Putamen (tissue), 1 donor: Measurements from ENCODE around the gene NOD2.

Source experiments
- DNase-seq: peaks from one replicate; pipeline ENCODE4 v3.0.0-alpha.2; 2016; ENCODE audit warnings: low spot score

The NOD2 gene

DNA sequence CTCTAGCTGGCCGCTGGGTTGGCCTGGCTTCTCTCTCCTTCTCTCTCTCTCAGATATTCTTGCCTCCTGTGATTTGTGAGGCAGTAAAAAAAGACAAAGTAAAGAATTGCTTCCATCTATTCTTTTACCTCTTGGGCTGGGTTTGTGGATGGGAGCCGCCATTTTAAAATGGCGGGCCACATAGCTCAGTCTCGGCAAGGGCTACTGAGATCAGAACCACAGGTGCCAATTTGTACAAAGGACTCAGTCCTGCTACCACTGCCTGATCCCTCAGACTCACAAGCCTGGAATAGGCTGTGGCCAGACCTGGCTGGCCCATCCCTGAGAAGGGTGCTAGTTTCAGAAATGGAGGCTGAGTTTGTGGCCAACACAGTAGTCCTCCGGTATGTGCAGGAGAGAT is 24.1 kb downstream of the NOD2 start:
- DNase-seq: no peak

DNA sequence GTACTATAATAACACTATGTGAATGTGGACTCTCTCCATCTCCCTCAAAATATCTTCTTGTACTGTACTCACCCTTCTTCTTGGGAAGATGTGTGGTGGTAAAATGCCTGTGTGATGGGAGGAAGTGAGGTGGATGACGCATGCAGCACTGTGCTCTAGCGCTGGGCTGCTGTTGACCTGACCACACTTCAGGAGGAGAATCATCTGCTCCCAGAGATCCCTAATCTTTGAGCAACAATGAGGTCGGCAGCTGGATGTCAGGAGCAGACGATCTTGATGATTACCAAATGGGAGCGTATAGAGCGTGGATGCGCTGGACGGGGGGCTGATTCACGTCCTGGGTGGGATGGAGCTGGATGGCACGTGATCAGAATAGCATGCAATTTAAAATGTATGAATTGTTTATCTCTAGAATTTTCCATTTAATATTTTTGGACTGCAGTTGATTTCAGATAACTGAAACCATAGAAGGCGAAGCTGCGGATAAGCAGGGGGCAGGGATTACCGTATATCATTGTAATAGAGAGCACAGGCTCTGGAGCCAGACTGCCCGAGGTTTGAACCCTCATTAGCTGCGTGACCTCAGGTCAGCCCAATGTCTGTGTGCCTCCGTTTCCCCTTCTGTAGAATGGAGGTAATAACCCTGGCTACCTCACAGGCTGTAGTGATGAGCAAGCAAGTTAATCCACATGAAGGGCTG is 24.8 kb downstream of the NOD2 start:
- DNase-seq: no peak

DNA sequence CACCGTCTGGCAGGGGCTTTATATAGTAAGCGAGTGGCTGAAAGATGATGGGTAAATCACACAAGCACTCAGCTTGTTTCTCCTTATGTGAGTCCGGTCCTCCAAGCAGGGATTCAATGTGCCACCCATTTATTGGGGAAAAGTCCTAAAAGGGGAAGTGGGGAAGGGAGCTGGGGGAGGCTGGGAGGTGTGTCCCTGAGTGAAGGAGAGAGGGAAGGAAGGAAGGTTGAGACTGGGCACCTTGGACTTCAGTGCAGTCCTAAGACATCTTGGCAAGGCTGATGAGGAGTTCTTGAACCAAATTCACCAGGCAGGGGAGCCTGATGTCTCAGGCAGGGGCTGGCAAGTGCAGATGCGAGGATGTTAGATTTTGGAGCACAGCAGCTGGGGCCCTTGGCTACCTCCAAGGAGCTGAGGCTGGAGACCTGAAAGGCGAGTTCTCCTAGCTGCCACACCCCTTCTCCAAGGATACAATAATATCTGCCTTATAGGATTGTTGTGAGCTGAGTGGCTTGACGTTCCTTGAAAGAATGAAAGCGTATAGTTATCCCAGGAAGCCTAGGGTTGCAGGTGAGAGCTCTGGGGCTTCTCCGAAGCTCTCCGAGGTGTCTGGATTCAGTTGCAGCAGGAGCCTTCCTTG is 25.5 kb downstream of the NOD2 start:
- DNase-seq: no peak

DNA sequence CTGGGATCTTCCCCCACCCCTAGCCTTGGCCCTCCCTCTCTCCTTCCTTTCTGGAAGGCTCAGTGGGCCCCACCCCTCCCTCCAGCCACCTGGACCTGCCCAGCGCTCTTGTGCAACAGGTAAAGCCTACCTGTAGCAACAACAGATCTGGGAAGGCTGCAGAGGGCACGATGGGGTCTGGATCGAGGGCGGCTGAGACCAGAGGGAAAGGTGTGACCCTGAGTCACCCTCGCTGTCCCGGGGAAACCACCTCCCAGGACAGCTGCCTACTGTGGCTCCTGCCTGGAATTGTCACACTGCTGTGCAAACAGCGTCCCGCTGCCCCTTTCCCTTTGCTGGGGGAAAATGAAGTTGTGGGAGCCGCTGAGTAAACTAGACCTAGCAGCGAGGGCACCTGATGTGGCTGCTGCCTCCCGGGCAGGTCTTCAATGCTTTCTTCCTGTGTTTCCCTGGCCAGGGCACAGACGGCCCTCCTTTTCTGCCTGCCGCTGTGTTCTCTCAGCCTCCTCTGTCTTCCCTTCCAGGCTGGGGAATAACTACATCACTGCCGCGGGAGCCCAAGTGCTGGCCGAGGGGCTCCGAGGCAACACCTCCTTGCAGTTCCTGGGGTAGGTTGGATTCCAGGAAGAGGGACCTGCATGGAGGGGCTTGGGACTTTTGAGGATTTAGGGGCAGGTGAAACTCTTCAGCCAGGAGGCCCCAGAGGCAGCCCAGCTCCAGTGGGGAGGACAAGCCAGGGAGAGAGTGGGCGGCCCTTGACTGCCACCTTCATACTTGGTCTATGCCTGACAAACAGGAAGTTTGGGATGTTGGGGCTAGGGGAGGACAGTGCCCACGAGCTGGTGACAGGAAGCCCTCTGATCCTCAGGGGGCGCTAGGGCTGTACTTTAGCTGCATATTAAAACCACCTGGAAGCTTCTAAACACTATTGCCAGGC is 26.3 kb downstream of the NOD2 start:
- no peak for DNase-seq

DNA sequence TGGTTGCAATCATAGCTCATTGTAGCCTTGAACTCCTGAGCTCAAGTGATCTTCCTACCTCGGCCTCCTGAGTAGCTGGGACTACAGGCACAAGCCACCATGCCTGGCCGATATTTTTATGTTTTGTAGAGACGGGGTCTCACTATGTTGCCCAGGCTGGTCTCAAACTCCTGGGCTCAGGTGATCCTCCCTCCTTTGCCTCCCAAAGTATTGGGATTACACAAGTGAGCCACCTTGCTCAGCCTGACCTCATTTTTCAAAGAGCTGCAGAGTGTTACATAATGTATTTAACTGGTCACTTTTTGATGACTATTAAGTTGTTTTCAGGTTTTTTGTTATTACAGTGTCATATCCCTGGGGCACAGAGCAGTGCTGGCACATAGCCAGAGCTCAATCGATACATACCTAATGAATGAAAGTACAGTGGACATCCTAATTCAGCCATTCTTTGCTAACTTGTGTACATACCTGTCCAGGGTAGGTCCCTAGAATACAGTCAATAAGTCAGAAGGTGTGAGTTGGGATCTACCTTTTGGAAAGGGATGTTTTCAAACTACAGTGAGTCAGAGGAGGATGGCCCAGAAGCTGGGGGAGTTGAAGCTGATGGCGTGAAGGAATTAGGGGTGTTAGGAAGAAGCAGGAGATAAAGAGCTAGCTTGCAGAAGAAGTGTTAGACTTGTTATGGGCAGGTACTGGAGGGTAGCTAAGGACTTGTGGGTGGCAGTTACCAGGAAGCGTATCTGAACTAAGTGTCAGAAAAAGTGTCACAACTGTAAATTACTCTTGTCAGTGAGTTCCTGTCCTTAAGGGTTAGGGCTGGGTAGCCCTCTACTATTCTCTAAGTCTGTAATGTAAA is 28.4 kb downstream of the NOD2 start:
- no peak for DNase-seq

DNA sequence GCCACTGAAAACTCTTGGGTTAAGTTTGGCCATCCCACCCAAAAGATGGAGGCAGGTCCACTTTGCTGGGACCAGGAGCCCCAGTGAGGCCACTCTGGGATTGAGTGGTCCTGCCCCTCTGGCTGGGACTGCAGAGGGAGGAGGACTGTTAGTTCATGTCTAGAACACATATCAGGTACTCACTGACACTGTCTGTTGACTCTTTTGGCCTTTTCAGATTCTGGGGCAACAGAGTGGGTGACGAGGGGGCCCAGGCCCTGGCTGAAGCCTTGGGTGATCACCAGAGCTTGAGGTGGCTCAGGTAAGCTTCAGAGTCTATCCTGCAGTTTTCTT is 29.0 kb downstream of the NOD2 start:
- DNase-seq: no peak

DNA sequence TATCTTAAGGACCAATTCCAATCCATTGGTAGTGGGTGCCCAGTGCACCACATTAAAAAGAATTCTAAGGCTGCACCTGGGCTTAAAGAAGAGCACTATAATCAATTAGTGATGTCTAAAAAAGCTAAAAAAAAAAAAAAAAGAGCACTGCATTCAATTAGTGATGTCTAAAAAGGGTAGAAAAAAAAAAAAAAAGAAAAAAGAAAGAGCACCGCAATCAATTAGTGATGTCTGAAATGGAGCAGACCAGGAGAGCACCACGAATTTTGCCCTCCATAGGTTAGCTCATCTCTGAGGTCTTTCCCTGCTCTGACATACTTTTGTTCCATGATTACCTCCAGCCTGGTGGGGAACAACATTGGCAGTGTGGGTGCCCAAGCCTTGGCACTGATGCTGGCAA is 29.6 kb downstream of the NOD2 start:
- DNase-seq: no peak

DNA sequence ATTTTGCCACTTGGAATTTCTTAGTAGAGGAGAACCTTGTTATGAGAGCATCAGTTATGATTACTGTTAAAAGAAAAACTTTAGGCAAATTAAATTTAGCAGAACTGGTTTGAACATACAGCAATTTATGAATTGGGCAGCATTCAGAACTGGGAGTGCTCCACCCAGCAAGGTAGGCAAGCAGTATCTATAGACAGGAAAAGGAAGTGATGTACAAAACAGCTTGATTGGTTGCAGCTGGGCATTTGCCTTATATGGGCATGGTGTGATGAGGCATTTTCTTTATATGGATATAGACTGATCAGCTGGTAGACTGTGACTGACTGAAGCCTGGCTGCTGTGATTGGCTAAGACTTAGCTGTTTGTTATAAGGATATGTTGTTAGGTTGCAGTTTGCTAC is 30.9 kb downstream of the NOD2 start:
- DNase-seq: no peak

DNA sequence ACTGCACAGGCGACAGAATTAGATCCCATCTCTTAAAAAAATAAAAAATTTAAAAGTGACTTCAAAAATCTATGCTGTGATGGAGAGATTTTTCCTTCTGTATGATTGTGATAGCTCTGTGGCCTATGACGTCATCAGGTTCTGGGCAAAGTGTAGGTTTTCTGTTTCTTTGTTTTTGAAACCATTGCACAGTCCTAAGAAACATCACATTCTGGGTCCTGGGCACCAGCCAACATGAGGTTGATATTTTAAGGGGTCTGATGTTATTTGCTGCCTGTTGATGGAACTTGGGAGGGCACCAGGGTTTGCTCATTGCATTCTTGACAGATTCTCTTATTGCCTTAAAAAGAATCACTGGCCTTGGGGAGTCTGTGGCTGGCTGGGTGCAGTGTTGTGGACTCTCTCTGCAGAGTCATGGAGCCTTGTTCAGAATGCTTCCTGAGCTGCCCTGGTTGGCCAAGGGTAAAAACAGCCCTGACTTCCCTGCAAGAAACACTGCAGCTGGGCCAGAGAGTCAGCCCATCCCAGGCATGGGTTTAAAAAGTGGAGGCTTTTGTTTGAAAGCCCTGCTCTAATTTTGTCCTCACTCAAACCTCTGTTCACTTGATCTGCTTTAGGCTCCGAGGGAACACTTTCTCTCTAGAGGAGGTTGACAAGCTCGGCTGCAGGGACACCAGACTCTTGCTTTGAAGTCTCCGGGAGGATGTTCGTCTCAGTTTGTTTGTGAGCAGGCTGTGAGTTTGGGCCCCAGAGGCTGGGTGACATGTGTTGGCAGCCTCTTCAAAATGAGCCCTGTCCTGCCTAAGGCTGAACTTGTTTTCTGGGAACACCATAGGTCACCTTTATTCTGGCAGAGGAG is 38.0 kb downstream of the NOD2 start:
- DNase-seq: no peak

DNA sequence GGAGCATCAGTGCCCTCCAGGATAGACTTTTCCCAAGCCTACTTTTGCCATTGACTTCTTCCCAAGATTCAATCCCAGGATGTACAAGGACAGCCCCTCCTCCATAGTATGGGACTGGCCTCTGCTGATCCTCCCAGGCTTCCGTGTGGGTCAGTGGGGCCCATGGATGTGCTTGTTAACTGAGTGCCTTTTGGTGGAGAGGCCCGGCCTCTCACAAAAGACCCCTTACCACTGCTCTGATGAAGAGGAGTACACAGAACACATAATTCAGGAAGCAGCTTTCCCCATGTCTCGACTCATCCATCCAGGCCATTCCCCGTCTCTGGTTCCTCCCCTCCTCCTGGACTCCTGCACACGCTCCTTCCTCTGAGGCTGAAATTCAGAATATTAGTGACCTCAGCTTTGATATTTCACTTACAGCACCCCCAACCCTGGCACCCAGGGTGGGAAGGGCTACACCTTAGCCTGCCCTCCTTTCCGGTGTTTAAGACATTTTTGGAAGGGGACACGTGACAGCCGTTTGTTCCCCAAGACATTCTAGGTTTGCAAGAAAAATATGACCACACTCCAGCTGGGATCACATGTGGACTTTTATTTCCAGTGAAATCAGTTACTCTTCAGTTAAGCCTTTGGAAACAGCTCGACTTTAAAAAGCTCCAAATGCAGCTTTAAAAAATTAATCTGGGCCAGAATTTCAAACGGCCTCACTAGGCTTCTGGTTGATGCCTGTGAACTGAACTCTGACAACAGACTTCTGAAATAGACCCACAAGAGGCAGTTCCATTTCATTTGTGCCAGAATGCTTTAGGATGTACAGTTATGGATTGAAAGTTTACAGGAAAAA is 38.8 kb downstream of the NOD2 start:
- no peak for DNase-seq

DNA sequence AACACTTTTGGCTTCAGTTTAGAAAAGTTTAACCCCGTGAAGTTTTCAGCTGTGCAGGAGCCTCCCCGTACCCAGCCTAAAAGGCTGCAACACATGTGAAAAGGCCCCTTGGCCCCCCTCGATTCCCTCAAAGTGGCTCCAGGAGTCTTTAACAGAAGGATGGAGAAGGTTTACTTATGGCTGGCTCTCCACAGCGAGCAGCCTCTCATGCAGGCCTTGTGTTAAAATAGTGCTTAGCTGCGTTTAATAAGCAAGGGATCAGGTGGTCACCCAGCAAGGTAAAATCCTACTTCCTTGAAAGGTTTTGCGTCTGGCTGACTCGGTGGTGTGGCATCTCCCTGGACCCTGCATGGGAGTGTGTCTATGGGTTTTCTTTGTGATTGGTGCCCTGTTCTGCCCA is 40.1 kb downstream of the NOD2 start:
- no peak for DNase-seq

DNA sequence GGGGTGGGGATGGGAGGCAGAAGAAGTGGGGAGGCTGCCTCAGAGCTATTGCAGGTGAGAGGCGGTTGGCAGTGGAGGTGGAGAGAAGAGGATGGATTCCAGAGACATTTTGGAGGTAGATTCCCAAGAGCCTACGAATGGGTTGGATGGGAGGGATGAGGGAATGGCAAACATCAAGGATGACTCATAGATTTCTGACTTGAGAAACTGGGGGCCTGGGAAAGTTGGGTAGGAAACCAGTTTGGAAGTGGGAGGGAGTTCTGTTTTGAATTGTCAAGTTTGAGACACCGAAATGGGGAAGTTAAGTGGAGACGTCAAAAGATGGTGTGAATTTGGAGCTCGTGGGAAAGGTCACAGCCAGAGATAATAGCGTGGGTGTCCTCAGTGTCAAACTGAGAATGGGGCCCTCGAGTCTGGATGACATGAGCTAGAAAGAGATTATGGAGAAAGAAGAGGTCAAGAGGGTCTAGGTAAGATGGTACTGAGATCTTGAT is 42.3 kb downstream of the NOD2 start:
- no peak for DNase-seq

DNA sequence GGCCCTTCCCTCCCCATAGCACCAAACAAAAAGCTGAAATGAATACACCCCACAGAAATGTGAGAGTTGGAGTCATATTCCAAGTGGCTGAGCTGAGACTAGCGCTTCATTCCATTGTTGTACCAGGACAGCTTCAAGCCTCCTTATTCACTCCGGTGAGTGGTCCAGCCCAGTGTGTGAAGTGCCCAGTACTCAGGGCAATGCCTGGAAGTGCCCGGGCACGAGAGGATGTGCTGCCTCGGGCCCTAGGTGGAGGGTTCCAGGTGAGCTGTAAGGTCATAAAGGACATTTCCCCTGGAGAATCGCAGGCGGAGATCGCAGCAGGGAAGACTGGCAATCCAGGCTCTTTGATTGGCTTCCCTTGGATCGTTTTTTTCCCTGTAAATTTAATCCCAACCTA is 43.0 kb downstream of the NOD2 start:
- no peak for DNase-seq

DNA sequence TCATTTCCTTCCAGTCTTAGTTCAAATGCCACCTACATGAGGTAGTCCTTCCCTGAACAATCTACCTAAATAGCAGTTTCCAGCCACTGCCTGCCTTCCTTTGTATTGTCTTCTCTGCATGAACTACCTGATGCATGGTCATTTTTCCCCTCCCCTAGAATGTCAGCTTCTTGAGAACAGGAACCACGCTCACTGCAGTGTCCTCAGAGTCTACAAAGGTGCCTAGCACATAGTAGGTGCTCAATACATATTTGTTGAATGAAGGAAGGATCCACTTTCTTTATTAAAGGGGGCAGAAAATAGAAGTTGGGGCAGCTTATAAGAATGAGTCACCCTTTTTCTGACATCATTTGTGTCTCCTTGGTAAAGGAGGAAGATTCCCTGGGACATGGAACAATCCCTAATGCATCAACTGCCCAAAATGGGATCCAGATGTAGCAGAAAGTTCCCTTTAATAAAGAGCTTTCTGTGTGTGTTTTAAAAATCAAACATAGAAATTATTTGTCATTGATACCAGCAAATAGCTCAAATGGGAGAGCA is 44.1 kb downstream of the NOD2 start:
- DNase-seq: no peak

DNA sequence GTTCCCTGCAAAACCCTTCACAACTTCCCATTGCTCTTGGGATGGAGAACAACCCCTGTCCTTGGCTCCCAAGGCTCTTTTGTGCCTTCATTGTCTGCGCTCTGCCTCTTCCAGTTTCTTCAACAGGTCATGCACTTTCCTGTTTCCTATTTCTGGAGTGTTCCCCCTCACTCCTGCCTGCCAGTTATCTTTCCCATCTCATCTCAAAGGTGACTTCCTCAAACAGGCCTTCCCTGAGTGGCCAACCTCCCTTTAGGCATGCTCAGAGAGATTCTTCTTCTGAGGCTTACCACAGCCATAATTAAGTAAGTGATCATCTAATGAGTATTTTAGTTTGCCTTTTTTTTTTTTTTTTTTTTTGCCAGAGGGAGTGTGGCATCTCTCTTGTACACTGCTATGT is 45.6 kb downstream of the NOD2 start:
- DNase-seq: no peak

DNA sequence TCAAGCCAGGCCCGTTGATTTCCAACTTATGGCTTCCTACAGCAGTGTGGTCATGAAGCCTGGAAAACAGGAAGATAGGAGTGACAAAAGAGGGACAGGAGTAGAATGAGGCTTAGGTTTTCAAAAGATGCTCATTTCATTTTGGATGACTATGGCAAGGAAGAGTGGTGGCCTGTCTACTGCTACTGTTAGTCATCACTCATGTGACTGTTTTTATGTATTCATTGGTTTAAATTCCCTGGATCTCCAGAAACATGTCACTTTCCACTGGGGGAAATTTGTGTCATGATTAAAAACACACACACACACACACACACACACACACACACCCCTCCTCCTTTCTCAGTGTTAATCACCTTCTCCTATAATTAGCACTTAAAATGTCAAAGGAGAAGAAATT is 47.3 kb downstream of the NOD2 start:
- no peak for DNase-seq

DNA sequence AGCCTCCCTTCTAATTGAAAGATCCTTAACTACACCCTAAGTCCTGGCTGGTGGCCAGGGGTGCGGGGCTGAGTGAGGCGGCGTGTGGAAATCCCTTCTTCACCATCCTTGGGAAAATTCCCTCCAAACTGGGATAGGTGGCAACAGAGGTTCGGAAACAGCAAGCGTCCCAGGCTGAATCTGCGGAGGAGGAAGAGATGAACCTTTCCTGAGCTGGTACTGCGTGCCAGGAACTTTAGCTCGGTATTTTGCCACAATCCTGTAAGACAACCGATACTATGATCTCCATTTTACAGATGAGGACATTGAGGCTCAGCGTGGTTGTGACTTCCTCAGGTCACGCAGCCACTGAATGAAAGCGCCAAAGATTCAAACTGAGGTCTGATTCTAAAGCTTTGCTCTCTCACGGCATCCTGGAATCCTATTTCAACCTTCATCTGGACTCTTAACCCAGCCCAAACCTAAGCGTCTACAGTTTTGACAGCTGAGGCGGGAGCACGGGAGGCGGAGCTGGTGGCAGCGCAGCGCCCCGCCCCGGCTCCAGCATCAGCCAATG is 47.9 kb downstream of the NOD2 start:
- DNase-seq: no peak

DNA sequence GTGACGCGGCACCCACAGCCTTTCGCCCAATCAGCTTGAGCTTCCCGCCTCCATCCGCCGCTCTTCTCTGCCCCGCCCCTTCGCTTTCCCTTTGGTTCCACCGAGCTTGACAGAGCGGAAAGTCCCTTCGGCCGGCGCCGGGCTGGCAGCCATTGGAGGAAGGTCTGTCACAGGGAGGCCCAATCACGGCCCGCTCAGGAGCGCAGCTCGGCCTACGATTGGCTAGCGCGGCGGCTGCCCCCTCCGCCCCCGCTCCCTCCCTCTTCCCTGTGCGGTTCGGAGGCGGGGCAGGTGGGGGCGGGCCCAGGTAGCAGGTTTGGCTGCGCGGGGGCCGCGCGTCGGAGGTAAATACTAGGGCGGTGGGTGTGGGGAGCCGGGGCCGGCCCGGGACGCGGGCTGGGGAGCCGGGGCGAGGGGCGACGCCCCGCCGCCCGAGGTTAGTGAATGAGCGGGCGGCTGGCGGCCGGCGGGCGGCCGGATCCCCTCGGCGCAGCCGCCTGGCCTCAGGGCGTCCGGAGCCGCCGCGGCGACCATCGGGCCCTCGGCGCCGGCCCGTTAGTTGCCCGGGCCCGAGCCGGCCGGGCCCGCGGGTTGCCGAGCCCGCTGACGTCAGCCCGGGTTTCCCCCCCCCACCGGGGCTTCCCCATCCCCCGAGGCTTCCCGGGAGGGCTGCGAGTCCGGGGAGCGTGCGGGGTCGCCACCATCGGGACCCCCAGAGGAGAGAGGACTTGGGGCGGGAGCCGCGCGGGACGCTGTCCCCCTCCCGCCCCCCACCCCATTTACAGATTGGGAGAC is 48.6 kb downstream of the NOD2 start, which contains the start of gene CYLD:
TSS of gene CYLD (plus strand) at position 306 of the 795 bp plus-strand sequence. CDS start 7,613 bp downstream, outside the sequence.
- DNase-seq: peak; percentile 100
